Mesendoderm (in vitro differentiated cells): Measurements from ENCODE around the gene MRPL18. TPM values are rescaled to one million over a fixed set of nuclear protein-coding genes. Genes with fewer than 3 reads are reported as not detected.
"Not testable (repeated sequence)": the region's sequence is repeated elsewhere in the genome, so short reads cannot be mapped to it uniquely, and the experiment has no call there.

ENCODE experiments used
- DNase-seq: peaks from one replicate; pipeline ENCODE4 v3.0.0; 2013
- H2AK5ac ChIP-seq: 2 replicates; pipeline ENCODE4 v1.6.1; 2013; ENCODE audit warnings: low read length, inconsistent platforms
- H2BK120ac ChIP-seq: 2 replicates; pipeline ENCODE4 v1.6.1; 2013; ENCODE audit warnings: low read depth, mild to moderate bottlenecking, low read length, moderate library complexity, mixed read lengths
- H2BK15ac ChIP-seq: replicated peaks from 2 replicates; pipeline ENCODE4 v1.6.1; 2013; ENCODE audit warnings: low read depth, mild to moderate bottlenecking, moderate library complexity
- H2BK5ac ChIP-seq: 2 replicates; pipeline ENCODE4 v1.6.1; 2013; ENCODE audit warnings: low read length, inconsistent platforms
- H3K18ac ChIP-seq: 2 replicates; pipeline ENCODE4 v1.6.1; 2013; ENCODE audit warnings: mild to moderate bottlenecking, low read length, mixed read lengths
- H3K23ac ChIP-seq: one replicate; pipeline ENCODE4 v1.6.1; 2013; ENCODE audit warnings: low read length
- H3K27ac ChIP-seq: 2 replicates; pipeline ENCODE4 v1.5.1; 2013; ENCODE audit warnings: low read depth, mild to moderate bottlenecking, inconsistent platforms, low read length, moderate library complexity
- H3K27me3 ChIP-seq: 2 replicates; pipeline ENCODE4 v1.6.1; 2013; ENCODE audit warnings: low read length, control low read depth, mild to moderate bottlenecking, inconsistent platforms; ENCODE audit not compliant: insufficient read depth, poor library complexity
- H3K36me3 ChIP-seq: 2 replicates; pipeline ENCODE4 v1.6.1; 2013; ENCODE audit warnings: low read length, inconsistent platforms; ENCODE audit not compliant: control insufficient read depth, insufficient read depth
- H3K4ac ChIP-seq: one replicate; pipeline ENCODE4 v1.6.1; 2013; ENCODE audit warnings: low read depth, mild to moderate bottlenecking, low read length, moderate library complexity
- H3K4me1 ChIP-seq: 2 replicates; pipeline ENCODE4 v1.6.1; 2013; ENCODE audit warnings: low read depth, low read length, inconsistent platforms; ENCODE audit not compliant: control insufficient read depth
- H3K4me2 ChIP-seq: 2 replicates; pipeline ENCODE4 v1.6.1; 2013; ENCODE audit warnings: low read length
- H3K4me3 ChIP-seq: 2 replicates; pipeline ENCODE4 v1.5.1; 2013; ENCODE audit warnings: mild to moderate bottlenecking, low read length
- H3K56ac ChIP-seq: one replicate; pipeline ENCODE4 v1.6.1; 2013; ENCODE audit warnings: low read length
- H3K79me1 ChIP-seq: 2 replicates; pipeline ENCODE4 v1.6.1; 2013; ENCODE audit warnings: low read length, inconsistent platforms
- H3K79me2 ChIP-seq: 2 replicates; pipeline ENCODE4 v1.6.1; 2013; ENCODE audit warnings: mild to moderate bottlenecking, low read length; ENCODE audit not compliant: control insufficient read depth, insufficient read depth
- H3K9ac ChIP-seq: 2 replicates; pipeline ENCODE4 v1.6.1; 2013; ENCODE audit warnings: low read length, inconsistent platforms
- H4K5ac ChIP-seq: one replicate; pipeline ENCODE4 v1.6.1; 2013; ENCODE audit warnings: low read length
- H4K8ac ChIP-seq: one replicate; pipeline ENCODE4 v1.6.1; 2013; ENCODE audit warnings: low read depth, mild to moderate bottlenecking, control low read depth, low read length, moderate library complexity
- WGBS: extraction: QIAGEN DNeasy Blood & Tissue Kit; methylation state at CpG from one replicate; pipeline ENCODE4 v1.1.7; 2013; ENCODE audit warnings: low lambda C conversion rate, missing lambda C conversion rate; ENCODE audit not compliant: insufficient coverage; ENCODE audit errors: extremely low coverage; 5-methylcytosine and 5-hydroxymethylcytosine counted together
- polyA plus RNA-seq, 2 experiments: library from polyadenylated mRNA; stranded (reverse); fragments of 200-250 nt; gene quantifications; one replicate each; pipeline ENCODE4 v1.2.3, GENCODE V29; 2013

MRPL18 gene
- 95.2 TPM for polyA plus RNA-seq (2013, experiment 1 of 2)
- polyA plus RNA-seq (2013, experiment 2 of 2), result 95.5 TPM

GRCh38 chr6:159790149-159790955 is at the start of gene MRPL18:
MRPL18 (plus strand) TSS chr6:159790467; CDS start chr6:159790588, 121 bp downstream.
- peak within 1 kb of the TSS; percentile 98 for H3K56ac ChIP-seq
- H4K5ac ChIP-seq, result no peak within 1 kb of the TSS
- peak within 1 kb of the TSS; percentile 94 for H4K8ac ChIP-seq
- H3K4me2 ChIP-seq, result peak within 1 kb of the TSS; percentile 97
- no peak within 1 kb of the TSS for H2BK15ac ChIP-seq
- peak within 1 kb of the TSS; percentile 61 for H2BK120ac ChIP-seq
- no peaks in the 10 kb centered on the region for H3K27me3 ChIP-seq
- H3K9ac ChIP-seq, result peak within 1 kb of the TSS; percentile 96
- peaks cover 5% of the 10 kb centered on the region for H3K79me1 ChIP-seq
- peak within 1 kb of the TSS; percentile 21 for H2BK5ac ChIP-seq
- H3K4me3 ChIP-seq, result peak within 1 kb of the TSS; percentile 97
- H2AK5ac ChIP-seq, result no peak within 1 kb of the TSS
- no CpG with 5 or more reads among the region's 56 CpGs for WGBS
- peak within 1 kb of the TSS; percentile 90 for H3K23ac ChIP-seq
- peak within 1 kb of the TSS; percentile 86 for H3K27ac ChIP-seq
- H3K4me1 ChIP-seq, result no peaks in the 10 kb centered on the region
- peaks cover 54% of the 10 kb centered on the region for H3K79me2 ChIP-seq
- H3K18ac ChIP-seq, result peak within 1 kb of the TSS; percentile 93
- DNase-seq, result peak; percentile 99
- H3K4ac ChIP-seq, result peak within 1 kb of the TSS; percentile 99
- H3K36me3 ChIP-seq, result peaks cover 3% of the 10 kb centered on the region

- Histone ChIP-seq H3K4me2 (no peak overlapping the region), H3K4me1 (no peaks in the 10 kb centered on the region), H3K9ac (no peak overlapping the region), H3K4me3 (no peak overlapping the region), H3K23ac (no peak overlapping the region), H2BK120ac (no peak overlapping the region), H4K5ac (no peak overlapping the region), H3K36me3 (peaks cover 2% of the 10 kb centered on the region), H3K27me3 (no peaks in the 10 kb centered on the region), H2BK15ac (no peak overlapping the region), H4K8ac (no peak overlapping the region), H3K27ac (no peak overlapping the region), H2AK5ac (no peak overlapping the region), H2BK5ac (no peak overlapping the region), H3K18ac (no peak overlapping the region), H3K79me1 (peaks cover 1% of the 10 kb centered on the region), H3K4ac (no peak overlapping the region), H3K79me2 (peaks cover 19% of the 10 kb centered on the region), H3K56ac (no peak overlapping the region)
- WGBS, result no CpG with 5 or more reads among the region's 1 CpG
- no peak for DNase-seq
Measured at GRCh38 chr6:159742165-159742564, 48.1 kb upstream of the MRPL18 start.

GRCh38 chr6:159745081-159745480 is 45.2 kb upstream of the MRPL18 start:
- no peak overlapping the region for H3K18ac ChIP-seq
- no peak overlapping the region for H2BK120ac ChIP-seq
- no peak overlapping the region for H4K8ac ChIP-seq
- H3K27ac ChIP-seq, result no peak overlapping the region
- no peak overlapping the region for H2AK5ac ChIP-seq
- WGBS, result no CpG with 5 or more reads among the region's 7 CpGs
- peaks cover 6% of the 10 kb centered on the region for H3K79me2 ChIP-seq
- no peak overlapping the region for H3K4me2 ChIP-seq
- no peak overlapping the region for H3K4me3 ChIP-seq
- H3K27me3 ChIP-seq, result no peaks in the 10 kb centered on the region
- no peaks in the 10 kb centered on the region for H3K4me1 ChIP-seq
- H2BK5ac ChIP-seq, result no peak overlapping the region
- no peak overlapping the region for H3K9ac ChIP-seq
- no peaks in the 10 kb centered on the region for H3K79me1 ChIP-seq
- no peak overlapping the region for H3K4ac ChIP-seq
- H4K5ac ChIP-seq, result no peak overlapping the region
- H2BK15ac ChIP-seq, result no peak overlapping the region
- H3K56ac ChIP-seq, result no peak overlapping the region
- DNase-seq, result no peak
- H3K23ac ChIP-seq, result no peak overlapping the region
- H3K36me3 ChIP-seq, result peaks cover 4% of the 10 kb centered on the region

- no peaks in the 10 kb centered on the region for H3K79me1 ChIP-seq
- H3K79me2 ChIP-seq, result peaks cover 4% of the 10 kb centered on the region
- no peaks in the 10 kb centered on the region for H3K4me1 ChIP-seq
- H4K8ac ChIP-seq, result no peak overlapping the region
- H4K5ac ChIP-seq, result no peak overlapping the region
- H3K56ac ChIP-seq, result no peak overlapping the region
- no peak for DNase-seq
- H3K18ac ChIP-seq, result no peak overlapping the region
- no peaks in the 10 kb centered on the region for H3K27me3 ChIP-seq
- H3K4ac ChIP-seq, result no peak overlapping the region
- H3K4me3 ChIP-seq, result no peak overlapping the region
- no CpG with 5 or more reads among the region's 1 CpG for WGBS
- H2BK5ac ChIP-seq, result no peak overlapping the region
- H3K9ac ChIP-seq, result no peak overlapping the region
- no peak overlapping the region for H2AK5ac ChIP-seq
- no peak overlapping the region for H2BK120ac ChIP-seq
- H3K27ac ChIP-seq, result no peak overlapping the region
- no peak overlapping the region for H2BK15ac ChIP-seq
- no peak overlapping the region for H3K23ac ChIP-seq
- H3K36me3 ChIP-seq, result peaks cover 4% of the 10 kb centered on the region
- H3K4me2 ChIP-seq, result no peak overlapping the region
Measured at GRCh38 chr6:159746759-159747158, 43.5 kb upstream of the MRPL18 start.

GRCh38 chr6:159748127-159748526 is 42.1 kb upstream of the MRPL18 start:
- WGBS, result no CpG with 5 or more reads among the region's 7 CpGs
- H3K18ac ChIP-seq, H3K4me2 ChIP-seq, H4K8ac ChIP-seq, H4K5ac ChIP-seq, H2BK120ac ChIP-seq, H3K23ac ChIP-seq, H3K79me1 ChIP-seq, H3K36me3 ChIP-seq, H2BK15ac ChIP-seq, H3K79me2 ChIP-seq, H3K56ac ChIP-seq, DNase-seq, H2BK5ac ChIP-seq, H3K4me1 ChIP-seq, H3K4me3 ChIP-seq, H3K4ac ChIP-seq, H3K9ac ChIP-seq, H3K27me3 ChIP-seq, H3K27ac ChIP-seq, H2AK5ac ChIP-seq: not testable (repeated sequence)
